Measurements from ENCODE around the gene CMTM8.

The CMTM8 gene

GRCh38 chr3:32305361-32305876, 66.9 kb downstream of the CMTM8 start:
- no peak for DNase-seq

- no peak for DNase-seq
Measured at GRCh38 chr3:32306072-32306471, 67.6 kb downstream of the CMTM8 start.

- DNase-seq: no peak
Measured at GRCh38 chr3:32307591-32307990, 69.1 kb downstream of the CMTM8 start.

- DNase-seq: no peak
Measured at GRCh38 chr3:32308378-32308777, 69.9 kb downstream of the CMTM8 start.

GRCh38 chr3:32309654-32310242, 71.3 kb downstream of the CMTM8 start:
- DNase-seq: no peak

- no peak for DNase-seq
Measured at GRCh38 chr3:32310336-32310735, 71.9 kb downstream of the CMTM8 start.

GRCh38 chr3:32310918-32311839, 72.7 kb downstream of the CMTM8 start:
- peak in 3 of 51 donors; percentile 3 to 14 (median 11) for DNase-seq

- DNase-seq: no peak
Measured at GRCh38 chr3:32312251-32312650, 73.8 kb downstream of the CMTM8 start.

GRCh38 chr3:32313169-32313568, 74.7 kb downstream of the CMTM8 start:
- DNase-seq: no peak

GRCh38 chr3:32313723-32314473, 75.4 kb downstream of the CMTM8 start:
- DNase-seq: peak in 1 of 51 donors; percentile 29

- DNase-seq: no peak
Measured at GRCh38 chr3:32315441-32315840, 77.0 kb downstream of the CMTM8 start.

GRCh38 chr3:32316319-32316718, 77.8 kb downstream of the CMTM8 start:
- DNase-seq: no peak

- no peak for DNase-seq
Measured at GRCh38 chr3:32316976-32317375, 78.5 kb downstream of the CMTM8 start.

- DNase-seq: no peak
Measured at GRCh38 chr3:32319607-32320006, 81.1 kb downstream of the CMTM8 start.

- no peak for DNase-seq
Measured at GRCh38 chr3:32320080-32320479, 81.6 kb downstream of the CMTM8 start.

- DNase-seq: no peak
Measured at GRCh38 chr3:32321095-32321790, 82.8 kb downstream of the CMTM8 start.

- DNase-seq: no peak
Measured at GRCh38 chr3:32322311-32322710, 83.8 kb downstream of the CMTM8 start.

GRCh38 chr3:32323604-32324003, 85.1 kb downstream of the CMTM8 start:
- DNase-seq: no peak

GRCh38 chr3:32325201-32325600, 86.7 kb downstream of the CMTM8 start:
- no peak for DNase-seq

- DNase-seq: no peak
Measured at GRCh38 chr3:32325927-32326326, 87.4 kb downstream of the CMTM8 start.

GRCh38 chr3:32326795-32327194, 88.3 kb downstream of the CMTM8 start:
- DNase-seq: no peak
